ENCODE measurements around the gene NFE2. TPM values are rescaled to one million over a fixed set of nuclear protein-coding genes. Genes with fewer than 3 reads are reported as not detected.

The NFE2 gene
- total and polyA plus RNA-seq, 2 donors (not counting 3 experiments of a cell fraction or from before 2014, with no cell fraction given): not detected

DNA sequence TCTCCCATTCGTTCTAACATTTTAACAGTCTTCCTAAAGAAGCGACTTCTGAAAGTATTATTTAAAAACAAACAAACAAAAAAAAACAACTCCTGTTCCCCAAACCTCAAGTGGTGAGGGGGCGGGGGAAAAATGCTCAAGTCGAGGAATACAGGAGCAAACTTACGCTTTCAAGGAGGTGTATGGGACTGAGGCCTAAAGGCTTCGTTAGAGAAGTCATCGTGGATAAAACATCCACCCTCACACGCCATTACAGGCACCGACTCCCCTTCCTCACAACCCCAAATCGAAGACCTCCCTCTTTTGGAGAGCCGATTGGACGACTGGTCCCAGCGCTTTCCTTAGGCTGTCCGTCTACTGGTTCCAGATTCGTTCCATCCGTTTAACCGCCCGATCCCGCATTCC is 21.6 kb downstream of the NFE2 start:
- peaks cover 8 to 19% of the 10 kb centered on the region in 2 experiments for H3K36me3 ChIP-seq (ENCODE audit: control insufficient read depth in 2 of 2, extremely low read depth in 1 of 2, insufficient read depth in 2 of 2, low read length in 2 of 2)
- H3K9ac ChIP-seq (replicated peaks; ENCODE audit: extremely low read depth, insufficient read depth, low read length): peak overlapping the region; percentile 84
- FAIRE-seq (no peak), DNase-seq (ENCODE audit: low read depth, low spot score) (no peak)
- H4K20me1 ChIP-seq (replicated peaks; ENCODE audit: control insufficient read depth, extremely low read depth, insufficient read depth, low read length): peaks cover 8% of the 10 kb centered on the region
- peak overlapping the region; percentile 28 to 78 (median 56) for H3K4me3 ChIP-seq (replicated peaks in 1 of 3; ENCODE audit: insufficient read depth in 1 of 3, low read depth in 1 of 3, low read length in 3 of 3)
- TSS peak; percentile 60 for BruUV-seq (replicated peaks)
- TF ChIP-seq EZH2 (IDR thresholded peaks at IDR 0.05; ENCODE audit: borderline replicate concordance, low read depth, low read length, severe bottlenecking) (no peak), JUN (IDR thresholded peaks at IDR 0.05; ENCODE audit: borderline replicate concordance, insufficient read depth, insufficient read length, low read depth) (no peak), GATA2 (IDR thresholded peaks at IDR 0.05; ENCODE audit: insufficient read depth, insufficient read length, low read depth, low read length) (no peak), FOS (IDR thresholded peaks at IDR 0.05; ENCODE audit: borderline replicate concordance, insufficient read depth, low read length) (no peak), POLR2AphosphoS5 (IDR thresholded peaks at IDR 0.05; ENCODE audit: insufficient read depth, low read depth, low read length) (no peak), POLR2A (IDR thresholded peaks at IDR 0.05; ENCODE audit: low read depth, low read length) (no peak), MYC (IDR thresholded peaks at IDR 0.05; ENCODE audit: low read depth, low read length) (no peak)
- TF ChIP-seq, protein P1, sequence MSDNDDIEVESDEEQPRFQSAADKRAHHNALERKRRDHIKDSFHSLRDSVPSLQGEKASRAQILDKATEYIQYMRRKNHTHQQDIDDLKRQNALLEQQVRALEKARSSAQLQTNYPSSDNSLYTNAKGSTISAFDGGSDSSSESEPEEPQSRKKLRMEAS (IDR thresholded peaks at IDR 0.05; ENCODE audit: insufficient read depth, insufficient read length): no peak
- TF ChIP-seq, protein P2, sequence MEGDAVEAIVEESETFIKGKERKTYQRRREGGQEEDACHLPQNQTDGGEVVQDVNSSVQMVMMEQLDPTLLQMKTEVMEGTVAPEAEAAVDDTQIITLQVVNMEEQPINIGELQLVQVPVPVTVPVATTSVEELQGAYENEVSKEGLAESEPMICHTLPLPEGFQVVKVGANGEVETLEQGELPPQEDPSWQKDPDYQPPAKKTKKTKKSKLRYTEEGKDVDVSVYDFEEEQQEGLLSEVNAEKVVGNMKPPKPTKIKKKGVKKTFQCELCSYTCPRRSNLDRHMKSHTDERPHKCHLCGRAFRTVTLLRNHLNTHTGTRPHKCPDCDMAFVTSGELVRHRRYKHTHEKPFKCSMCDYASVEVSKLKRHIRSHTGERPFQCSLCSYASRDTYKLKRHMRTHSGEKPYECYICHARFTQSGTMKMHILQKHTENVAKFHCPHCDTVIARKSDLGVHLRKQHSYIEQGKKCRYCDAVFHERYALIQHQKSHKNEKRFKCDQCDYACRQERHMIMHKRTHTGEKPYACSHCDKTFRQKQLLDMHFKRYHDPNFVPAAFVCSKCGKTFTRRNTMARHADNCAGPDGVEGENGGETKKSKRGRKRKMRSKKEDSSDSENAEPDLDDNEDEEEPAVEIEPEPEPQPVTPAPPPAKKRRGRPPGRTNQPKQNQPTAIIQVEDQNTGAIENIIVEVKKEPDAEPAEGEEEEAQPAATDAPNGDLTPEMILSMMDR (IDR thresholded peaks at IDR 0.05; ENCODE audit: extremely low read depth in 1 of 2, insufficient read depth in 1 of 2, low read depth in 1 of 2, low read length in 2 of 2): no peak
- intact Hi-C loops (cut with micrococcal nuclease): loop anchor here (1.0 kb wide), 3 partner anchors 20 to 59 kb away; no protein-coding TSS in a partner anchor
- dilution Hi-C loops (cut with MboI; ENCODE audit: extremely low pct_ligation_motif_present, low sequenced_read_pairs): no loop called here
- H3K27ac ChIP-seq (ENCODE audit: insufficient read depth, low read depth, low read length): peak overlapping the region; percentile 67
- H3K9me1 ChIP-seq (replicated peaks; ENCODE audit: control insufficient read depth, extremely low read depth, insufficient read depth, low read length): no peaks in the 10 kb centered on the region
- H3K4me2 ChIP-seq (ENCODE audit: insufficient read depth, low read length): peak overlapping the region; percentile 88
- H3K9me3 ChIP-seq (replicated peaks; ENCODE audit: control insufficient read depth, insufficient read depth, low read length): no peaks in the 10 kb centered on the region
- H3K4me1 ChIP-seq (ENCODE audit: control insufficient read depth, extremely low read depth, insufficient read depth, low read length): peaks cover 41% of the 10 kb centered on the region
- no peaks in the 10 kb centered on the region for H3K27me3 ChIP-seq (ENCODE audit: control insufficient read depth in 2 of 2, insufficient read depth in 2 of 2, low read length in 2 of 2)
- peaks cover 85% of the 10 kb centered on the region for H3K79me2 ChIP-seq (ENCODE audit: control insufficient read depth, insufficient read depth, low read length)
- CTCF ChIA-PET: interaction anchor here (0.9 to 3.7 kb wide), 4 partner anchors 20 to 100 kb away, joined by 3 to 39 read pairs (median 14); partner anchors contain the start of gene COPZ1
- POLR2A ChIA-PET: interaction anchor here (0.6 to 3.2 kb wide), 6 partner anchors 11 to 48 kb away, joined by 3 to 29 read pairs (median 15); partner anchors contain the start of gene COPZ1
- H2AFZ ChIP-seq (ENCODE audit: low read depth, low read length): no peak overlapping the region
